HL-60 (cell line): Measurements from ENCODE around the gene TMEM132D.

Experiments
- DNase-seq, 2 experiments: peaks; one replicate each; pipeline ENCODE4 v3.0.0-alpha.2; 2010 to 2020; ENCODE audit warnings: low read depth in 1 of 2, low spot score in 1 of 2
- H3K27ac ChIP-seq: fragments of 250-450 bp; sonication (Bioruptor Pico); replicated peaks from 2 replicates; pipeline ENCODE4 v1.5.1; 2020; ENCODE audit warnings: mild to moderate bottlenecking, moderate library complexity
- H3K27me3 ChIP-seq: fragments of 250-450 bp; sonication (Bioruptor Pico); 2 replicates; pipeline ENCODE4 v1.5.1; 2021; ENCODE audit warnings: mild to moderate bottlenecking, moderate library complexity; ENCODE audit not compliant: insufficient read depth, poor library complexity, severe bottlenecking
- H3K4me3 ChIP-seq: replicated peaks from 2 replicates; pipeline ENCODE4 v1.5.1; 2011; ENCODE audit warnings: mild to moderate bottlenecking, control low read depth, low read length; ENCODE audit not compliant: insufficient read depth
- CTCF ChIP-seq: IDR thresholded peaks from one replicate; pipeline ENCODE4 v1.5.1; 2011; ENCODE audit warnings: low read length, control low read depth, inconsistent platforms; ENCODE audit not compliant: insufficient read depth
- GABPA ChIP-seq: IDR thresholded peaks from 2 replicates; pipeline ENCODE4 v1.6.1; 2012; ENCODE audit warnings: low read depth
- POLR2AphosphoS5 ChIP-seq: IDR thresholded peaks from 2 replicates; pipeline ENCODE4 v1.6.1; 2012; ENCODE audit warnings: low read depth
- REST ChIP-seq: IDR thresholded peaks from 2 replicates; pipeline ENCODE4 v1.6.1; 2012; ENCODE audit warnings: low read depth; ENCODE audit not compliant: insufficient replicate concordance
- SPI1 ChIP-seq: IDR thresholded peaks from 2 replicates; pipeline ENCODE4 v1.6.1; 2012; ENCODE audit warnings: low read depth, mild to moderate bottlenecking, borderline replicate concordance

The TMEM132D gene

GRCh38 chr12:129102233-129102632, 801.6 kb downstream of the TMEM132D start:
- H3K4me3 ChIP-seq: no peak overlapping the region
- no peak for TF ChIP-seq REST
- TF ChIP-seq CTCF: no peak
- no peak for TF ChIP-seq POLR2AphosphoS5
- TF ChIP-seq GABPA: no peak
- TF ChIP-seq SPI1: no peak
- H3K27me3 ChIP-seq: no peaks in the 10 kb centered on the region
- H3K27ac ChIP-seq: no peak overlapping the region
- DNase-seq: no peak

GRCh38 chr12:129101816-129102215, 802.0 kb downstream of the TMEM132D start:
- TF ChIP-seq SPI1 (no peak), CTCF (no peak), GABPA (no peak), POLR2AphosphoS5 (no peak), REST (no peak)
- Histone ChIP-seq H3K27me3 (no peaks in the 10 kb centered on the region), H3K27ac (no peak overlapping the region), H3K4me3 (no peak overlapping the region)
- DNase-seq: no peak

- DNase-seq: no peak
- no peak overlapping the region for H3K27ac ChIP-seq
- TF ChIP-seq SPI1 (no peak), REST (no peak), GABPA (no peak), CTCF (no peak), POLR2AphosphoS5 (no peak)
- H3K27me3 ChIP-seq: no peaks in the 10 kb centered on the region
- H3K4me3 ChIP-seq: no peak overlapping the region
These were observed 802.4 kb downstream of the TMEM132D start for GRCh38 chr12:129101404-129101803.
